Measurements from ENCODE around the gene TLCD3B.

TLCD3B gene

DNA sequence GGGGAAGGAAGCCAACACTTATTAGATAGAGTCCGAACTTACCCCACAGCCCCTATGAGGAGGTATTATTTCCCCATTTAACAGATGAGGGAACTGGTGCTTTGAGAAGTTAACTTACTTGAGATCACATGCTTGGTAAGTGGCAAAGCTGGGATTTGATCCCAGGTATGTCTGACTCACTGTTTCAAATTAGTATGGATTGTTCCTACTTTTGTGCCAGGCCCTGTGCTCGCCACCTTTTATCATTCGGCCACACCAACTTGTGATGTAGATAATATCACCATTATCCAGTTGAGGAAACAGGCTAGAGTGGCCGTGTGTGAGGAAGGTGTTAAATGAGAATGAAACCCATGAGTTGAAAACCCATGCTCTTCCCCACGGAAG, 46.3 kb downstream of the TLCD3B start:
- Histone ChIP-seq H3K14ac (ENCODE audit: low read length in 2 of 2) (no peak overlapping the region), H3K27ac (ENCODE audit: low read length, poor library complexity, severe bottlenecking) (no peak overlapping the region), H3K9ac (ENCODE audit: low read length) (no peak overlapping the region), H2BK15ac (ENCODE audit: low read depth, poor library complexity, severe bottlenecking) (no peak overlapping the region), H3K27me3 (ENCODE audit: control insufficient read depth in 1 of 2, insufficient read depth in 1 of 2, low read length in 2 of 2) (no peaks in the 10 kb centered on the region), H2AK5ac (ENCODE audit: low read length, severe bottlenecking) (no peak overlapping the region), H2BK120ac (ENCODE audit: low read depth, low read length) (no peak overlapping the region), H4K8ac (ENCODE audit: low read length) (no peak overlapping the region), H3K79me1 (replicated peaks; ENCODE audit: low read length, poor library complexity, severe bottlenecking) (peaks cover 45% of the 10 kb centered on the region), H3K18ac (ENCODE audit: low read depth in 1 of 2, low read length in 2 of 2) (no peak overlapping the region), H3K4me2 (ENCODE audit: low read length, poor library complexity, severe bottlenecking) (no peak overlapping the region), H2BK12ac (ENCODE audit: low read length in 2 of 2) (no peak overlapping the region), H2AFZ (ENCODE audit: low read depth, low read length) (no peak overlapping the region), H3K4ac (ENCODE audit: low read depth in 1 of 2, low read length in 2 of 2) (no peak overlapping the region), H3K36me3 (ENCODE audit: control insufficient read depth in 1 of 2, insufficient read depth in 2 of 2, low read depth in 1 of 2, low read length in 2 of 2) (peaks cover 93 to 100% of the 10 kb centered on the region in 2 experiments), H2BK5ac (ENCODE audit: low read depth, low read length, poor library complexity, severe bottlenecking) (no peak overlapping the region), H3K4me1 (ENCODE audit: control insufficient read depth, insufficient read depth, low read depth, low read length) (no peaks in the 10 kb centered on the region), H3K9me3 (ENCODE audit: control insufficient read depth, low read length) (no peaks in the 10 kb centered on the region), H3K4me3 (ENCODE audit: insufficient read depth in 1 of 2, low read depth in 1 of 2, low read length in 2 of 2) (no peak overlapping the region), H3K23ac (ENCODE audit: low read length in 2 of 2) (no peak overlapping the region), H4K91ac (ENCODE audit: low read length) (no peak overlapping the region)
- 100% methylated on average over 3 of the region's 5 CpGs for WGBS
- no peak for DNase-seq

- H3K4ac ChIP-seq (ENCODE audit: low read depth in 1 of 2, low read length in 2 of 2) = no peak overlapping the region
- no peak overlapping the region for H2BK5ac ChIP-seq (ENCODE audit: low read depth, low read length, poor library complexity, severe bottlenecking)
- no peak overlapping the region for H2BK120ac ChIP-seq (ENCODE audit: low read depth, low read length)
- H3K4me1 ChIP-seq (ENCODE audit: control insufficient read depth, insufficient read depth, low read depth, low read length) = no peaks in the 10 kb centered on the region
- H3K79me1 ChIP-seq (replicated peaks; ENCODE audit: low read length, poor library complexity, severe bottlenecking) = peaks cover 48% of the 10 kb centered on the region
- H2BK15ac ChIP-seq (ENCODE audit: low read depth, poor library complexity, severe bottlenecking) = no peak overlapping the region
- no peak for DNase-seq
- H3K36me3 ChIP-seq (ENCODE audit: control insufficient read depth in 1 of 2, insufficient read depth in 2 of 2, low read depth in 1 of 2, low read length in 2 of 2) = peaks cover 93 to 100% of the 10 kb centered on the region in 2 experiments
- peak overlapping the region; percentile 65 for H3K9ac ChIP-seq (ENCODE audit: low read length)
- no peak overlapping the region for H4K8ac ChIP-seq (ENCODE audit: low read length)
- 87% methylated on average over 5 of the region's 6 CpGs for WGBS
- H3K23ac ChIP-seq (ENCODE audit: low read length in 2 of 2) = no peak overlapping the region
- no peak overlapping the region for H2AK5ac ChIP-seq (ENCODE audit: low read length, severe bottlenecking)
- H3K9me3 ChIP-seq (ENCODE audit: control insufficient read depth, low read length) = no peaks in the 10 kb centered on the region
- H3K4me2 ChIP-seq (ENCODE audit: low read length, poor library complexity, severe bottlenecking) = no peak overlapping the region
- H3K4me3 ChIP-seq (ENCODE audit: insufficient read depth in 1 of 2, low read depth in 1 of 2, low read length in 2 of 2) = no peak overlapping the region
- H4K91ac ChIP-seq (ENCODE audit: low read length) = no peak overlapping the region
- H2BK12ac ChIP-seq (ENCODE audit: low read length in 2 of 2) = no peak overlapping the region
- no peak overlapping the region for H3K27ac ChIP-seq (ENCODE audit: low read length, poor library complexity, severe bottlenecking)
- H2AFZ ChIP-seq (ENCODE audit: low read depth, low read length) = no peak overlapping the region
- no peak overlapping the region for H3K14ac ChIP-seq (ENCODE audit: low read length in 2 of 2)
- no peaks in the 10 kb centered on the region for H3K27me3 ChIP-seq (ENCODE audit: control insufficient read depth in 1 of 2, insufficient read depth in 1 of 2, low read length in 2 of 2)
- H3K18ac ChIP-seq (ENCODE audit: low read depth in 1 of 2, low read length in 2 of 2) = no peak overlapping the region
These were observed 46.8 kb downstream of the TLCD3B start for GRCh38 chr16:29984137-29984763.

DNA sequence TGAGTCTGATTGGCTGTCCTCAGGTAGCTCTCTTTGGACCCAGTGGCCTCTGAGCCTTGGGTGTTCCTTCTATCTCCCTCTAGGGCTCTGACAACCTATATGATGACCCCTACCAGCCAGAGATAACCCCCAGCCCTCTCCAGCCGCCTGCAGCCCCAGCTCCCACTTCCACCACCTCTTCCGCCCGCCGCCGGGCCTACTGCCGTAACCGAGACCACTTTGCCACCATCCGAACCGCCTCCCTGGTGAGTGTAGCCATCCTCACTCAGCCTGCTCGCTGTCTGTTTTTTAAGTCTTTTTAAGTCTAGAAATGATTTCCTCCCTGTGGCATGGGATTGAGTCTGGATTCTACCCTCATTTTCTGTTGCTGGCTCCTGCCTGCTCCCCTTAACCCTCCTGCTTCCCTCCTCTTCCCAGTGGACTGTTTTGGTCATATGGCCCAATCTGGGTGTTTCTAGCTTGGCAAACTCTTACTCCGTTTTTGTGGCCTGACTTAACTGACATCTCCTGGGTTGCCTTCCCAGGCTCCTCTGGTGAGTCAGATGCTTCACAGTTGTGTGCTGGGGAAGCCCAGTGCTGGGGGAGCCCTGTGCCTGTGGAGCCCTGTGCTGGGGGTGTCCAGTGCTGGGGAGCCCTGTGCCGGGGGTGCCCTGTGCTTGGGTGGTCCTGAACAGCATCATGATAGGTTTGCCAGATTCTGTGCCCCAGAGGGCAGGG, 47.5 kb downstream of the TLCD3B start:
- no peak overlapping the region for H2BK15ac ChIP-seq (ENCODE audit: low read depth, poor library complexity, severe bottlenecking)
- H3K23ac ChIP-seq (ENCODE audit: low read length in 2 of 2) = no peak overlapping the region
- H2BK120ac ChIP-seq (ENCODE audit: low read depth, low read length) = no peak overlapping the region
- no peak overlapping the region for H3K4ac ChIP-seq (ENCODE audit: low read depth in 1 of 2, low read length in 2 of 2)
- H3K14ac ChIP-seq (ENCODE audit: low read length in 2 of 2) = no peak overlapping the region
- H4K8ac ChIP-seq (ENCODE audit: low read length) = no peak overlapping the region
- no peak overlapping the region for H2BK5ac ChIP-seq (ENCODE audit: low read depth, low read length, poor library complexity, severe bottlenecking)
- WGBS = 88% methylated on average over 12 of the region's 12 CpGs
- no peaks in the 10 kb centered on the region for H3K27me3 ChIP-seq (ENCODE audit: control insufficient read depth in 1 of 2, insufficient read depth in 1 of 2, low read length in 2 of 2)
- H4K91ac ChIP-seq (ENCODE audit: low read length) = no peak overlapping the region
- peak overlapping the region; percentile 65 for H3K9ac ChIP-seq (ENCODE audit: low read length)
- no peak overlapping the region for H3K27ac ChIP-seq (ENCODE audit: low read length, poor library complexity, severe bottlenecking)
- H2AK5ac ChIP-seq (ENCODE audit: low read length, severe bottlenecking) = no peak overlapping the region
- no peaks in the 10 kb centered on the region for H3K9me3 ChIP-seq (ENCODE audit: control insufficient read depth, low read length)
- no peak for DNase-seq
- H3K18ac ChIP-seq (ENCODE audit: low read depth in 1 of 2, low read length in 2 of 2) = no peak overlapping the region
- no peak overlapping the region for H3K4me3 ChIP-seq (ENCODE audit: insufficient read depth in 1 of 2, low read depth in 1 of 2, low read length in 2 of 2)
- H3K4me2 ChIP-seq (ENCODE audit: low read length, poor library complexity, severe bottlenecking) = no peak overlapping the region
- no peak overlapping the region for H2AFZ ChIP-seq (ENCODE audit: low read depth, low read length)
- no peak overlapping the region for H2BK12ac ChIP-seq (ENCODE audit: low read length in 2 of 2)
- H3K4me1 ChIP-seq (ENCODE audit: control insufficient read depth, insufficient read depth, low read depth, low read length) = no peaks in the 10 kb centered on the region
- H3K36me3 ChIP-seq (ENCODE audit: control insufficient read depth in 1 of 2, insufficient read depth in 2 of 2, low read depth in 1 of 2, low read length in 2 of 2) = peaks cover 93 to 100% of the 10 kb centered on the region in 2 experiments
- H3K79me1 ChIP-seq (replicated peaks; ENCODE audit: low read length, poor library complexity, severe bottlenecking) = peaks cover 53% of the 10 kb centered on the region

- no peak overlapping the region for H2BK15ac ChIP-seq (ENCODE audit: low read depth, poor library complexity, severe bottlenecking)
- H3K36me3 ChIP-seq (ENCODE audit: control insufficient read depth in 1 of 2, insufficient read depth in 2 of 2, low read depth in 1 of 2, low read length in 2 of 2) = peaks cover 93 to 100% of the 10 kb centered on the region in 2 experiments
- no peak overlapping the region for H3K27ac ChIP-seq (ENCODE audit: low read length, poor library complexity, severe bottlenecking)
- H3K14ac ChIP-seq (ENCODE audit: low read length in 2 of 2) = no peak overlapping the region
- peaks cover 53% of the 10 kb centered on the region for H3K79me1 ChIP-seq (replicated peaks; ENCODE audit: low read length, poor library complexity, severe bottlenecking)
- no peak overlapping the region for H2AK5ac ChIP-seq (ENCODE audit: low read length, severe bottlenecking)
- H3K4me1 ChIP-seq (ENCODE audit: control insufficient read depth, insufficient read depth, low read depth, low read length) = no peaks in the 10 kb centered on the region
- DNase-seq = no peak
- no peak overlapping the region for H4K91ac ChIP-seq (ENCODE audit: low read length)
- 95% methylated on average over 23 of the region's 24 CpGs for WGBS
- no peak overlapping the region for H3K23ac ChIP-seq (ENCODE audit: low read length in 2 of 2)
- no peak overlapping the region for H2BK12ac ChIP-seq (ENCODE audit: low read length in 2 of 2)
- no peaks in the 10 kb centered on the region for H3K9me3 ChIP-seq (ENCODE audit: control insufficient read depth, low read length)
- no peak overlapping the region for H3K4ac ChIP-seq (ENCODE audit: low read depth in 1 of 2, low read length in 2 of 2)
- H3K9ac ChIP-seq (ENCODE audit: low read length) = peak overlapping the region; percentile 65
- no peak overlapping the region for H3K4me2 ChIP-seq (ENCODE audit: low read length, poor library complexity, severe bottlenecking)
- H2AFZ ChIP-seq (ENCODE audit: low read depth, low read length) = no peak overlapping the region
- H3K4me3 ChIP-seq (ENCODE audit: insufficient read depth in 1 of 2, low read depth in 1 of 2, low read length in 2 of 2) = no peak overlapping the region
- H2BK5ac ChIP-seq (ENCODE audit: low read depth, low read length, poor library complexity, severe bottlenecking) = no peak overlapping the region
- H2BK120ac ChIP-seq (ENCODE audit: low read depth, low read length) = no peak overlapping the region
- no peak overlapping the region for H4K8ac ChIP-seq (ENCODE audit: low read length)
- H3K18ac ChIP-seq (ENCODE audit: low read depth in 1 of 2, low read length in 2 of 2) = no peak overlapping the region
- no peaks in the 10 kb centered on the region for H3K27me3 ChIP-seq (ENCODE audit: control insufficient read depth in 1 of 2, insufficient read depth in 1 of 2, low read length in 2 of 2)
These were observed 48.3 kb downstream of the TLCD3B start for GRCh38 chr16:29982560-29983419.
